ENCODE measurements around the gene ADGRG6.

GRCh38 chr6:142377497-142377848, 75.7 kb downstream of the ADGRG6 start:
- no peak for TF ChIP-seq EZH2phosphoT487 (IDR thresholded peaks at IDR 0.05; ENCODE audit: insufficient read depth, low read depth)
- TF ChIP-seq EZH2 (IDR thresholded peaks at IDR 0.05; ENCODE audit: insufficient read depth, poor library complexity, severe bottlenecking) = no peak
